Measurements from ENCODE around the gene IRF7. TPM values are rescaled to one million over a fixed set of nuclear protein-coding genes. Genes with fewer than 3 reads are reported as not detected.

IRF7 gene
- total and polyA plus RNA-seq, 9 of the 15 experiments (the other 6 are each of a cell fraction or from before 2014, with no cell fraction given): 0.27 to 7.6 (median 1.8) TPM

- TF ChIP-seq HCFC1 (IDR thresholded peaks at IDR 0.05; ENCODE audit: low read depth, low read length) (no peak), NR3C1 (CRISPR knock-in tag; IDR thresholded peaks at IDR 0.05) (no peak), CHD1 (IDR thresholded peaks at IDR 0.05; ENCODE audit: low read length) (no peak), CREB1 (IDR thresholded peaks at IDR 0.05) (peak; percentile 40; the same call in 1 of the 2 replicates), CREB1 (CRISPR knock-in tag; IDR thresholded peaks at IDR 0.05) (peak; percentile 53; the same call in 1 of the 2 replicates), ZBTB7A (IDR thresholded peaks at IDR 0.05; ENCODE audit: borderline replicate concordance, control insufficient read depth, low read depth, low read length) (peak; percentile 53; the same call in 1 of the 2 replicates), TEAD2 (tag; IDR thresholded peaks at IDR 0.05) (no peak), CBX2 (IDR thresholded peaks at IDR 0.05; ENCODE audit: insufficient read depth, low read length, poor library complexity, severe bottlenecking) (no peak), MEF2A (IDR thresholded peaks at IDR 0.05; ENCODE audit: control insufficient read depth, low read depth, low read length) (no peak), ID3 (CRISPR knock-in tag; IDR thresholded peaks at IDR 0.05) (no peak), ID3 (tag; IDR thresholded peaks at IDR 0.05) (no peak), ETV5 (CRISPR knock-in tag; IDR thresholded peaks at IDR 0.05; ENCODE audit: low read depth) (0 out of 2 replicates have a peak, but pooled peaks have one; percentile 51), ZNF639 (CRISPR knock-in tag; conservative IDR thresholded peaks at IDR 0.05 in 1 of 2, IDR thresholded peaks at IDR 0.05 in 1 of 2) (0 out of 4 replicates have a peak, but pooled peaks of 1 of the 2 experiments have one; percentile 25), FIP1L1 (IDR thresholded peaks at IDR 0.05; ENCODE audit: low read depth, low read length, poor library complexity, severe bottlenecking) (peak; percentile 86), KAT8 (IDR thresholded peaks at IDR 0.05; ENCODE audit: low read depth) (no peak), KAT7 (CRISPR knock-in tag; IDR thresholded peaks at IDR 0.05; ENCODE audit: borderline replicate concordance) (0 out of 2 replicates have a peak, but pooled peaks have one; percentile 40), MBD2 (IDR thresholded peaks at IDR 0.05; ENCODE audit: borderline replicate concordance, low read depth) (0 out of 2 replicates have a peak, but pooled peaks have one; percentile 29), NFRKB (IDR thresholded peaks at IDR 0.05; ENCODE audit: low read depth) (no peak), FOXJ2 (tag; IDR thresholded peaks at IDR 0.05) (no peak), KDM4B (IDR thresholded peaks at IDR 0.05; ENCODE audit: borderline replicate concordance in 2 of 2, low read depth in 1 of 2) (0 out of 4 replicates have a peak, but pooled peaks of 1 of the 2 experiments have one; percentile 44), SMAD1 (IDR thresholded peaks at IDR 0.05; ENCODE audit: low read depth, low read length, partially characterized antibody) (no peak)
- TF ChIP-seq, protein P1, sequence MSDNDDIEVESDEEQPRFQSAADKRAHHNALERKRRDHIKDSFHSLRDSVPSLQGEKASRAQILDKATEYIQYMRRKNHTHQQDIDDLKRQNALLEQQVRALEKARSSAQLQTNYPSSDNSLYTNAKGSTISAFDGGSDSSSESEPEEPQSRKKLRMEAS (CRISPR knock-in tag; IDR thresholded peaks at IDR 0.05): no peak
- TF ChIP-seq, protein P2, sequence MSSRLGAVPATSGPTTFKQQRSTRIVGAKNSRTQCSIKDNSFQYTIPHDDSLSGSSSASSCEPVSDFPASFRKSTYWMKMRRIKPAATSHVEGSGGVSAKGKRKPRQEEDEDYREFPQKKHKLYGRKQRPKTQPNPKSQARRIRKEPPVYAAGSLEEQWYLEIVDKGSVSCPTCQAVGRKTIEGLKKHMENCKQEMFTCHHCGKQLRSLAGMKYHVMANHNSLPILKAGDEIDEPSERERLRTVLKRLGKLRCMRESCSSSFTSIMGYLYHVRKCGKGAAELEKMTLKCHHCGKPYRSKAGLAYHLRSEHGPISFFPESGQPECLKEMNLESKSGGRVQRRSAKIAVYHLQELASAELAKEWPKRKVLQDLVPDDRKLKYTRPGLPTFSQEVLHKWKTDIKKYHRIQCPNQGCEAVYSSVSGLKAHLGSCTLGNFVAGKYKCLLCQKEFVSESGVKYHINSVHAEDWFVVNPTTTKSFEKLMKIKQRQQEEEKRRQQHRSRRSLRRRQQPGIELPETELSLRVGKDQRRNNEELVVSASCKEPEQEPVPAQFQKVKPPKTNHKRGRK (tag; IDR thresholded peaks at IDR 0.05): no peak
Observed at GRCh38 chr11:615504-616319, at the start of gene IRF7 (continued).
